PC-9 (cell line): Measurements from ENCODE around the gene UNC119.
"Not testable (repeated sequence)": the region's sequence is repeated elsewhere in the genome, so short reads cannot be mapped to it uniquely, and the experiment has no call there.

Experiments
- CTCF ChIP-seq: fragments of 200-600 bp; sonication (generic); conservative IDR thresholded peaks from 2 replicates; pipeline ENCODE4 v1.6.1; 2017; ENCODE audit warnings: mixed run types, antibody characterized with exemption, mild to moderate bottlenecking, moderate library complexity
- EZH2 ChIP-seq: fragments of 200-600 bp; sonication (generic); IDR thresholded peaks from 2 replicates; pipeline ENCODE4 v1.8.0; 2017; ENCODE audit warnings: antibody characterized with exemption, low read depth

- not testable (repeated sequence) for TF ChIP-seq CTCF, EZH2
These were observed 30.1 kb downstream of the UNC119 start for GRCh38 chr17:28522281-28522680.
